Measurements from ENCODE around the gene CACNA2D1. TPM values are rescaled to one million over a fixed set of nuclear protein-coding genes. Genes with fewer than 3 reads are reported as not detected.

Gene CACNA2D1
- total RNA-seq, 1 experiment from 2014 or later, result 36.2 TPM

DNA sequence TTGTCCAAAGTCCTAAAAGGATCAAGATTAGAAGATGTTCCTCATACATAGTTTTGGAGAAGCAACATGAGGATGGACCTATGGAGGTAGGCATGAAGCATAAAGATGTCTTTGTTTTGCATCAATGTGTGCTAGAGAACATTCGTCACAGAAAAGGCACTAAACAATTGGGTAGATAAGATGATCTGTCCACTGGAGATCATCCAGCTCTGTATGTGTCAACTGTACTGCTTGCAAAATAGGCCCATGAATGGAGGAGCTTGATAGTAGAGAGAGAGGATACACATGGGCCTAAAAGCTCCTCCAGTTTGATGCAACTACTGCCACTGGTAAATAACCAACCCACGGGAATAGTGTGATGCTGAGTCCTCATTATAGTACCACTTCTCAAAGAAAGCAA lies 387.3 kb downstream of the CACNA2D1 start:
- H3K27me3 Mint-ChIP-seq (ENCODE audit: low read depth), result no peaks in the 10 kb centered on the region
- no peak overlapping the region for H3K27ac Mint-ChIP-seq

More for the DNA sequence above, 387.3 kb downstream of the CACNA2D1 start:
- no peak overlapping the region for H3K4ac ChIP-seq (ENCODE audit: low read depth, low read length)
- no peak for DNase-seq
- no peaks in the 10 kb centered on the region for H3K9me3 Mint-ChIP-seq
- no peak overlapping the region for H2BK5ac ChIP-seq (ENCODE audit: insufficient read length, low read length)
- H3K18ac ChIP-seq (ENCODE audit: insufficient read length, low read depth, low read length), result no peak overlapping the region
- no peak overlapping the region for H4K8ac ChIP-seq (replicated peaks; ENCODE audit: insufficient read length, low read depth, low read length)
- H4K5ac ChIP-seq (ENCODE audit: insufficient read length, low read depth, low read length), result no peak overlapping the region
- H3K9me3 ChIP-seq (ENCODE audit: control insufficient read depth, low read depth, low read length), result no peaks in the 10 kb centered on the region
- TF ChIP-seq, protein P1, sequence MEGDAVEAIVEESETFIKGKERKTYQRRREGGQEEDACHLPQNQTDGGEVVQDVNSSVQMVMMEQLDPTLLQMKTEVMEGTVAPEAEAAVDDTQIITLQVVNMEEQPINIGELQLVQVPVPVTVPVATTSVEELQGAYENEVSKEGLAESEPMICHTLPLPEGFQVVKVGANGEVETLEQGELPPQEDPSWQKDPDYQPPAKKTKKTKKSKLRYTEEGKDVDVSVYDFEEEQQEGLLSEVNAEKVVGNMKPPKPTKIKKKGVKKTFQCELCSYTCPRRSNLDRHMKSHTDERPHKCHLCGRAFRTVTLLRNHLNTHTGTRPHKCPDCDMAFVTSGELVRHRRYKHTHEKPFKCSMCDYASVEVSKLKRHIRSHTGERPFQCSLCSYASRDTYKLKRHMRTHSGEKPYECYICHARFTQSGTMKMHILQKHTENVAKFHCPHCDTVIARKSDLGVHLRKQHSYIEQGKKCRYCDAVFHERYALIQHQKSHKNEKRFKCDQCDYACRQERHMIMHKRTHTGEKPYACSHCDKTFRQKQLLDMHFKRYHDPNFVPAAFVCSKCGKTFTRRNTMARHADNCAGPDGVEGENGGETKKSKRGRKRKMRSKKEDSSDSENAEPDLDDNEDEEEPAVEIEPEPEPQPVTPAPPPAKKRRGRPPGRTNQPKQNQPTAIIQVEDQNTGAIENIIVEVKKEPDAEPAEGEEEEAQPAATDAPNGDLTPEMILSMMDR (conservative IDR thresholded peaks at IDR 0.05), result no peak
- peaks cover 2 to 11% (median 8%) of the 10 kb centered on the region in 3 experiments; a peak in 5 of 7 replicates for H3K36me3 Mint-ChIP-seq (ENCODE audit: insufficient read depth in 1 of 3, low read depth in 3 of 3)
- H2AFZ ChIP-seq (ENCODE audit: low read length), result no peak overlapping the region
- H3T11ph ChIP-seq (ENCODE audit: low read length), result no peak overlapping the region
- H3K4me1 Mint-ChIP-seq, result no peaks in the 10 kb centered on the region
- H3K14ac ChIP-seq (ENCODE audit: insufficient read depth, low read length), result no peak overlapping the region
- H3K23me2 ChIP-seq (ENCODE audit: insufficient read length, low read depth, low read length, poor library complexity, severe bottlenecking), result no peaks in the 10 kb centered on the region
- H3K79me1 ChIP-seq (ENCODE audit: insufficient read depth, low read depth, low read length, poor library complexity, severe bottlenecking), result no peaks in the 10 kb centered on the region
- no peak overlapping the region for H3K56ac ChIP-seq (ENCODE audit: insufficient read length, low read depth, low read length)
- no peaks in the 10 kb centered on the region for H3K27me3 ChIP-seq (ENCODE audit: insufficient read depth, low read length)
- H3K23ac ChIP-seq (ENCODE audit: insufficient read length, low read depth, low read length), result no peak overlapping the region
- no peak overlapping the region for H2BK12ac ChIP-seq (ENCODE audit: insufficient read length, low read depth, low read length)
- no peak overlapping the region for H3K9ac ChIP-seq (ENCODE audit: extremely low read depth, insufficient read length, low read length)
- no peaks in the 10 kb centered on the region for H3K4me1 ChIP-seq (ENCODE audit: insufficient read depth, low read length)
- H3K4me2 ChIP-seq (ENCODE audit: insufficient read depth, insufficient read length, low read length), result no peak overlapping the region
- H3K27ac ChIP-seq (ENCODE audit: insufficient read length, low read depth, low read length), result no peak overlapping the region
- no peak overlapping the region for H2BK120ac ChIP-seq (ENCODE audit: low read depth, low read length, poor library complexity, severe bottlenecking)
- no peaks in the 10 kb centered on the region for H3K79me2 ChIP-seq (ENCODE audit: insufficient read depth, low read length)
- H4K91ac ChIP-seq (ENCODE audit: insufficient read length, low read depth, low read length), result no peak overlapping the region
- WGBS (ENCODE audit: extremely low coverage, insufficient read length, low lambda C conversion rate), result no CpG with 5 or more reads among the region's 2 CpGs
- no peaks in the 10 kb centered on the region for H4K20me1 ChIP-seq (ENCODE audit: control insufficient read depth, insufficient read depth, insufficient read length)
- H2BK15ac ChIP-seq (ENCODE audit: low read depth, low read length), result no peak overlapping the region
- H2BK20ac ChIP-seq (ENCODE audit: low read depth, low read length, poor library complexity, severe bottlenecking), result no peak overlapping the region
- no peak overlapping the region for H3K4me3 Mint-ChIP-seq
- H2AK5ac ChIP-seq (ENCODE audit: insufficient read length, low read length), result no peak overlapping the region
